GM12872 (cell line): Measurements from ENCODE around the gene ATP8A2.

Experiments used
- CTCF ChIP-seq: IDR thresholded peaks from 3 replicates; pipeline ENCODE4 v1.5.1; 2011; ENCODE audit warnings: low read depth, mild to moderate bottlenecking, low read length, moderate library complexity; ENCODE audit not compliant: insufficient read depth

Gene ATP8A2

GRCh38 chr13:25869941-25870340, 498.2 kb downstream of the ATP8A2 start:
- TF ChIP-seq CTCF, result no peak

GRCh38 chr13:25871389-25872125, 499.8 kb downstream of the ATP8A2 start:
- TF ChIP-seq CTCF, result no peak

GRCh38 chr13:25872481-25873241, 500.9 kb downstream of the ATP8A2 start:
- no peak for TF ChIP-seq CTCF

GRCh38 chr13:25873242-25873612, 501.5 kb downstream of the ATP8A2 start:
- TF ChIP-seq CTCF, result no peak

- TF ChIP-seq CTCF, result no peak
These were observed 502.4 kb downstream of the ATP8A2 start for GRCh38 chr13:25874064-25874737.

- no peak for TF ChIP-seq CTCF
These were observed 503.1 kb downstream of the ATP8A2 start for GRCh38 chr13:25874907-25875306.

GRCh38 chr13:25876247-25876646, 504.5 kb downstream of the ATP8A2 start:
- no peak for TF ChIP-seq CTCF
